Measurements from ENCODE around the gene OSBPL10. TPM values are rescaled to one million over a fixed set of nuclear protein-coding genes. Genes with fewer than 3 reads are reported as not detected.

The OSBPL10 gene
- total and polyA plus RNA-seq, 8 donors = 26.6 to 42.6 (median 38.6) TPM

DNA sequence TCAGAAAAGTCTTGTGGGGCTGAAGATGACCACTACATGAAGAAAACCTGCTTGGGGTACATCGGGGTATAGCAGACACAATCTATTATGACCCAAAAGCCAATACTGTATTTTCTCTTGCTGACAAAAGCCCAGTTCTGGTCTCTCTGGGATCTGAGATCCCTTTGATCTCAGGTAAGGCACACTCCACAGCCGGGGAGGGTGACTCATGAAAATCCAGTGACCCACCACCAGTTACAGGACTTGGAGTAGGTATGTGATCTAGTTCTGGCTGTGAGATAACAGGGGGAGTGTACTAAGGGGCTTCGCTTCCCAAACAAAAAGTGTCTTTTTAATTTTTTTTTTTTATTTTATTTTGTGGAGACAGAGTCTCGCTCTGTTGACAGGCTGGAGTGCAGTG, 255.1 kb downstream of the OSBPL10 start:
- Histone ChIP-seq H3K4me1 (no peaks in the 10 kb centered on the region), H3K4me3 (no peak overlapping the region), H3K27me3 (no peaks in the 10 kb centered on the region), H3K36me3 (no peaks in the 10 kb centered on the region), H3K9me3 (no peaks in the 10 kb centered on the region), H3K27ac (no peak overlapping the region)
- intact Hi-C loops (cut with DNase I) = no loop called here
- TF ChIP-seq, protein P1, sequence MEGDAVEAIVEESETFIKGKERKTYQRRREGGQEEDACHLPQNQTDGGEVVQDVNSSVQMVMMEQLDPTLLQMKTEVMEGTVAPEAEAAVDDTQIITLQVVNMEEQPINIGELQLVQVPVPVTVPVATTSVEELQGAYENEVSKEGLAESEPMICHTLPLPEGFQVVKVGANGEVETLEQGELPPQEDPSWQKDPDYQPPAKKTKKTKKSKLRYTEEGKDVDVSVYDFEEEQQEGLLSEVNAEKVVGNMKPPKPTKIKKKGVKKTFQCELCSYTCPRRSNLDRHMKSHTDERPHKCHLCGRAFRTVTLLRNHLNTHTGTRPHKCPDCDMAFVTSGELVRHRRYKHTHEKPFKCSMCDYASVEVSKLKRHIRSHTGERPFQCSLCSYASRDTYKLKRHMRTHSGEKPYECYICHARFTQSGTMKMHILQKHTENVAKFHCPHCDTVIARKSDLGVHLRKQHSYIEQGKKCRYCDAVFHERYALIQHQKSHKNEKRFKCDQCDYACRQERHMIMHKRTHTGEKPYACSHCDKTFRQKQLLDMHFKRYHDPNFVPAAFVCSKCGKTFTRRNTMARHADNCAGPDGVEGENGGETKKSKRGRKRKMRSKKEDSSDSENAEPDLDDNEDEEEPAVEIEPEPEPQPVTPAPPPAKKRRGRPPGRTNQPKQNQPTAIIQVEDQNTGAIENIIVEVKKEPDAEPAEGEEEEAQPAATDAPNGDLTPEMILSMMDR (IDR thresholded peaks at IDR 0.05) = no peak
- DNase-seq = no peak
- ATAC-seq = no peak

DNA sequence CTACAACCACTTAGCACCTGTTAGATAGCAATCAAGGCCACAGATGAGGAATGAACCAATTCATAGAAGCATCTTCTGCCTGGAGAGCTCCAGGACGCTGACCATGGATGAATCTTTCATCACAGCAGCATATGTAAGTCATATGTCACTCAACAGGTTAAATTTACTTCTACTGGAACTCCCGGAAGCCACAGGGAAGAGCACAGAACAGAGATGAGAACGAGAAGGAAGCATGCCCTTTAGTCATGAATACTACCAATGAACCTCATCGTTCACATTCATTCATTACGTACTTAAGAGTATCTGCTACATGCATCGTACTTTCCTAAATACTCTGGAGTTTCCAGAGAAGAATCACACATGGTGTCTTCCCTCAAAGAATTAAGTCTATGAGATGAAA, 255.5 kb downstream of the OSBPL10 start:
- intact Hi-C loops (cut with DNase I) = no loop called here
- DNase-seq (no peak), ATAC-seq (no peak)
- Histone ChIP-seq H3K9me3 (no peaks in the 10 kb centered on the region), H3K27me3 (no peaks in the 10 kb centered on the region), H3K27ac (no peak overlapping the region), H3K4me3 (no peak overlapping the region), H3K36me3 (no peaks in the 10 kb centered on the region), H3K4me1 (no peaks in the 10 kb centered on the region)
- TF ChIP-seq, protein P1 (IDR thresholded peaks at IDR 0.05) = no peak

DNA sequence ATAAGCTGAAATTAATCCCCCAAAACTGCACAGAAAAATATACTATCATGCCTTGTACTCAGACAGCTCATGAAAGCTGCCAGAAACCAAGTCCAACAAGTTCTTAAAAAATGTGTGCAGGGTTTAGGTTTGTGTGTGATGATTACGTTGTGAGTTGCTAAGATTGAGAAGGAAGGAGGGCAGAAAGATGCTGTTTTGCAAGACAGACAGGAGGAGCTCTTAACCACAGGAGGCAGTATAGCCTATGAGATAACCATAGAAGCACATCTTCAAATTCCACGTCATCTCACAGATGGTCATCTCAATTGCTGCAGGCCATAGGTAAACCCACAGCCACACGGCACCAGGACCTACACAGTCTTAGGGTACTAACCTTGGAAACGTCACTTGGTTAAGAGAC, 256.4 kb downstream of the OSBPL10 start:
- Histone ChIP-seq H3K27ac (no peak overlapping the region), H3K36me3 (no peaks in the 10 kb centered on the region), H3K9me3 (no peaks in the 10 kb centered on the region), H3K4me3 (no peak overlapping the region), H3K4me1 (no peaks in the 10 kb centered on the region), H3K27me3 (no peaks in the 10 kb centered on the region)
- ATAC-seq (no peak), DNase-seq (no peak)
- intact Hi-C loops (cut with DNase I) = no loop called here
- TF ChIP-seq, protein P1 (IDR thresholded peaks at IDR 0.05) = no peak

DNA sequence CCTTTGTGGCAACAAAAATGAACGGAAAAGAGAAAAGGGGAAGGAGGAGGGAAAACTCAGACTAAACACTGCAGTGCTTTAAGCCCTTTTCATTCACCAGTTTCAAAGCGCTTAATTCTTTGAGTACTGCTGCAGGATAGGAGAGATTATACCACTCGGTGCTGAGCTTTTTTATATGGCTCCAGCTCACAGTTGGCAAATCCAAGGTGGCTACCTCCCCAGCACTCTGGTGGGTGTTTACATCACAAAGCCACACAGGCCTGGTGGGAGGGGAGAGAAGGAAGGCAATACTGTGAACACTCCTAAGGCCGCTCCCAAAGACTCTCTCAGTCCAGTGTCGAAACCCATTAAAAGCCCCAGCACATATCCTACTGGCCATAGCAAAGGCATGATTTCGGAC, 256.9 kb downstream of the OSBPL10 start:
- H3K36me3 ChIP-seq = no peaks in the 10 kb centered on the region
- H3K4me3 ChIP-seq = no peak overlapping the region
- DNase-seq = no peak
- intact Hi-C loops (cut with DNase I) = no loop called here
- H3K27me3 ChIP-seq = no peaks in the 10 kb centered on the region
- no peak overlapping the region for H3K27ac ChIP-seq
- TF ChIP-seq, protein P1 (IDR thresholded peaks at IDR 0.05) = no peak
- no peaks in the 10 kb centered on the region for H3K4me1 ChIP-seq
- no peak for ATAC-seq
- no peaks in the 10 kb centered on the region for H3K9me3 ChIP-seq

DNA sequence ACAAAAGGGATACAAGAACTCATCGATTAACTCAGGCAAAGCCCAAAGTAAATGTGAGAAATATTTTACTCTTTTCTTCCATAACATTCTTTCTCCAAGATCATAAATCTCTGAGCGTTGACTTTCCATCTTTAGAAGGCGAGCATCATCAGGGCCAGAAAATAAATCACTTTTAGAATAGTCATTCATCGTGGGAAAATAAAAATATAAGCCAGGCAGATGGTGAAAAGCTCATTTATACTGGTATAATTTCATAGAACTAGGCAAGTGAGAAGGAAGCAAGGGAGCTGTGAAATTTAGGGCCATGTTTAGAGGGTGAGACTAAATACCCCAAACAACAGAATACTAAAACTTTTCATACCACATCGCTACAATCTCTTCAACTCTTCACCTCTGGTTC, 257.4 kb downstream of the OSBPL10 start:
- ATAC-seq = no peak

More for the DNA sequence above, 257.4 kb downstream of the OSBPL10 start:
- Histone ChIP-seq H3K27ac (no peak overlapping the region), H3K27me3 (no peaks in the 10 kb centered on the region), H3K36me3 (no peaks in the 10 kb centered on the region), H3K4me3 (no peak overlapping the region), H3K4me1 (no peaks in the 10 kb centered on the region), H3K9me3 (no peaks in the 10 kb centered on the region)
- intact Hi-C loops (cut with DNase I) = no loop called here
- DNase-seq = no peak
- TF ChIP-seq, protein P1 (IDR thresholded peaks at IDR 0.05) = no peak
